Endothelial cell of umbilical vein (primary cell): ENCODE results near the gene SLC44A4. TPM values are rescaled to one million over a fixed set of nuclear protein-coding genes. Genes with fewer than 3 reads are reported as not detected.

Source experiments
- BruUV-seq: library from RNA; stranded (reverse); fragments of 400-500 nt; replicated peaks from 2 replicates; lab custom pipeline; 2021; lab: Mats Ljungman, UMichigan
- CTCF ChIA-PET: fragments of 300-600, 350-600 bp; sonication (Branson Sonifier 250); formaldehyde crosslinking; loops from one replicate; lab custom pipeline; 2021; ENCODE audit warnings: antibody characterized with exemption, inconsistent platforms; lab: Charles Lee
- POLR2A ChIA-PET: fragments of 300-600, 350-600 bp; sonication (Branson Sonifier 250); formaldehyde crosslinking; loops from one replicate; lab custom pipeline; 2021; ENCODE audit warnings: antibody characterized with exemption, inconsistent platforms; lab: Charles Lee
- DNase-seq: peaks from one replicate; pipeline ENCODE4 v3.0.0-alpha.2; 2011; ENCODE audit warnings: low read depth, low spot score
- FAIRE-seq: peaks from 2 replicates; lab custom pipeline; 2011; peaks lifted over from hg19 to GRCh38; lab: Jason Lieb, UNC
- H2AFZ ChIP-seq: 2 replicates; pipeline ENCODE4 v1.6.0; 2012; ENCODE audit warnings: low read depth, low read length, control low read depth, inconsistent platforms
- H3K27ac ChIP-seq: 2 replicates; pipeline ENCODE4 v1.5.1; 2011; ENCODE audit warnings: low read depth, mild to moderate bottlenecking, control low read depth, low read length, moderate library complexity; ENCODE audit not compliant: insufficient read depth
- H3K27me3 ChIP-seq, 2 experiments: 2 replicates each; pipeline versions ENCODE4 v1.6.0 to v1.6.1; 2011; ENCODE audit warnings: low read length in 2 of 2, mixed read lengths in 1 of 2; ENCODE audit not compliant: control insufficient read depth in 2 of 2, insufficient read depth in 2 of 2
- H3K36me3 ChIP-seq, 2 experiments: 2 replicates in 1 of 2; 3 replicates in 1 of 2; pipeline ENCODE4 v1.5.1; 2011; ENCODE audit warnings: low read length in 2 of 2, mild to moderate bottlenecking in 1 of 2, moderate library complexity in 1 of 2; ENCODE audit not compliant: control insufficient read depth in 2 of 2, insufficient read depth in 2 of 2; ENCODE audit errors: extremely low read depth in 1 of 2
- H3K4me1 ChIP-seq: 3 replicates; pipeline ENCODE4 v1.5.1; 2011; ENCODE audit warnings: mild to moderate bottlenecking, low read length; ENCODE audit not compliant: control insufficient read depth, insufficient read depth; ENCODE audit errors: extremely low read depth
- H3K4me2 ChIP-seq: 2 replicates; pipeline ENCODE4 v1.6.1; 2011; ENCODE audit warnings: low read length, control low read depth, mixed read lengths; ENCODE audit not compliant: insufficient read depth
- H3K4me3 ChIP-seq, 3 experiments: fragments of 200-600 bp in 1 of 3; sonication (generic), shearing (Covaris generic) in 1 of 3; replicated peaks in 1 of 3; 2 replicates each; pipeline ENCODE4 v1.5.1; 2011 to 2016; ENCODE audit warnings: control low read depth in 3 of 3, low read length in 3 of 3, mild to moderate bottlenecking in 2 of 3, inconsistent platforms in 1 of 3, low read depth in 1 of 3, moderate library complexity in 1 of 3; ENCODE audit not compliant: insufficient read depth in 1 of 3
- H3K79me2 ChIP-seq: 2 replicates; pipeline ENCODE4 v1.6.0; 2012; ENCODE audit warnings: low read length, inconsistent platforms; ENCODE audit not compliant: control insufficient read depth, insufficient read depth
- H3K9ac ChIP-seq: replicated peaks from 2 replicates; pipeline ENCODE3; 2011; ENCODE audit warnings: low read length, control low read depth; ENCODE audit not compliant: insufficient read depth; ENCODE audit errors: extremely low read depth
- H3K9me1 ChIP-seq: replicated peaks from 3 replicates; pipeline ENCODE4 v1.6.0; 2011; ENCODE audit warnings: mild to moderate bottlenecking, low read length; ENCODE audit not compliant: control insufficient read depth, insufficient read depth; ENCODE audit errors: extremely low read depth
- H3K9me3 ChIP-seq: replicated peaks from 2 replicates; pipeline ENCODE4 v1.5.1; 2012; ENCODE audit warnings: low read length, inconsistent platforms; ENCODE audit not compliant: control insufficient read depth, insufficient read depth
- H4K20me1 ChIP-seq: replicated peaks from 2 replicates; pipeline ENCODE3; 2011; ENCODE audit warnings: mild to moderate bottlenecking, low read length; ENCODE audit not compliant: control insufficient read depth, insufficient read depth; ENCODE audit errors: extremely low read depth
- CTCF ChIP-seq, 2 donors: IDR thresholded peaks; 1 replicate in 1 of 2; 2 replicates in 1 of 2; pipeline ENCODE4 v1.5.1; 2011; ENCODE audit warnings: low read length in 2 of 2, mild to moderate bottlenecking in 2 of 2, moderate library complexity in 2 of 2, control low read depth in 1 of 2, inconsistent platforms in 1 of 2, low read depth in 1 of 2; ENCODE audit not compliant: insufficient read depth in 1 of 2; ENCODE audit errors: extremely low read depth in 1 of 2
- EZH2 ChIP-seq: IDR thresholded peaks from 2 replicates; pipeline ENCODE4 v1.6.1; 2012; ENCODE audit warnings: borderline replicate concordance, low read depth, mild to moderate bottlenecking, moderate library complexity, low read length, inconsistent platforms; ENCODE audit not compliant: severe bottlenecking
- FOS ChIP-seq: IDR thresholded peaks from 2 replicates; pipeline ENCODE4 v1.6.1; 2011; ENCODE audit warnings: mild to moderate bottlenecking, low read length, moderate library complexity, borderline replicate concordance; ENCODE audit not compliant: insufficient read depth
- GATA2 ChIP-seq: IDR thresholded peaks from 2 replicates; pipeline ENCODE4 v1.7.0; 2011; ENCODE audit warnings: low read depth, mild to moderate bottlenecking, moderate library complexity, mixed read lengths, low read length; ENCODE audit not compliant: insufficient read length, insufficient read depth
- JUN ChIP-seq: IDR thresholded peaks from 2 replicates; pipeline ENCODE4 v1.6.1; 2011; ENCODE audit warnings: borderline replicate concordance, low read depth; ENCODE audit not compliant: insufficient read length, insufficient read depth
- MYC ChIP-seq: IDR thresholded peaks from one replicate; pipeline ENCODE4 v1.6.1; 2011; ENCODE audit warnings: mild to moderate bottlenecking, low read depth, low read length
- POLR2A ChIP-seq: IDR thresholded peaks from 2 replicates; pipeline ENCODE4 v1.6.1; 2012; ENCODE audit warnings: low read depth, mild to moderate bottlenecking, control low read depth, low read length
- dilution Hi-C: fragments of 300-500 bp; cut with MboI; formaldehyde crosslinking; loops from one replicate; pipeline ENCODE4 v1.15.0; 2019; ENCODE audit warnings: low sequenced_read_pairs; ENCODE audit not compliant: extremely low pct_ligation_motif_present
- intact Hi-C: fragments of 100-400 bp; cut with micrococcal nuclease; formaldehyde crosslinking; loops from one replicate; pipeline ENCODE4 v1.10.0; 2022
- polyA plus RNA-seq, 4 experiments: library from polyadenylated mRNA; depleted of rRNA in 3 of 4; stranded (reverse) in 3 of 4; unstranded in 1 of 4; fragments of >200 nt; gene quantifications; 2 replicates each; pipeline versions ENCODE4 v1.2.1 to v1.2.3, GENCODE V29; 2011 to 2012; ENCODE audit warnings: missing spikeins in 1 of 4
- total RNA-seq: library from RNA; stranded (reverse); gene quantifications from 2 replicates; pipeline ENCODE4 v1.2.3, GENCODE V29; 2021

SLC44A4 gene
- total and polyA plus RNA-seq, 2 donors (not counting 3 experiments of a cell fraction or from before 2014, with no cell fraction given): 0.84 to 1.1 TPM

DNA sequence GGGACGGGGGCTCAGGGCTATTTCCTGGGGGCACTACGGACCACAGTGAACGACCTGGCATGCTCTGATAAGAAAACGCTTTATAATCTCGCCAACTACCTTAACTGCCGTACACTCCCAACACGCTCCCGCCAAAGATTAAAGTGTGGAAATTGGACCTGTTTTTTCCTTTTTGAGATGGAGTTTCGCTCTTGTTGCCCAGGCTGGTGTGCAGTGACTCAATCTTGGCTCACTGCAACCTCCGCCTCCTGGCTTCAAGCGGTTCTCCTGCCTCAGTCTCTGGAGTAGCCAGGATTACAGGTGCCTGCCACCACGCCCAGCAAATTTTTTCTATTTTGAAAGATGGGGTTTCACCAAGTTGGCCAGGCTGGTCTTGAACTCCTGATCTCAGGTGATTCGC lies 346 bp upstream of the SLC44A4 start:
- DNase-seq: no peak
- H3K79me2 ChIP-seq: no peaks in the 10 kb centered on the region
- TF ChIP-seq GATA2: no peak
- TF ChIP-seq CTCF (IDR thresholded peaks at IDR 0.05; ENCODE audit: extremely low read depth in 1 of 2, insufficient read depth in 1 of 2, low read depth in 1 of 2, low read length in 2 of 2): no peak
- H3K4me2 ChIP-seq: no peak overlapping the region
- no TSS peak for BruUV-seq
- H3K36me3 ChIP-seq: peaks cover 0 to 34% of the 10 kb centered on the region in 2 experiments
- dilution Hi-C loops: no loop called here
- intact Hi-C loops: no loop called here
- no peak overlapping the region for H3K27ac ChIP-seq
- no peaks in the 10 kb centered on the region for H3K9me3 ChIP-seq
- ChIA-PET CTCF (no interaction called here), POLR2A (no interaction called here)
- H3K4me1 ChIP-seq: peaks cover 6% of the 10 kb centered on the region
- H3K27me3 ChIP-seq: no peaks in the 10 kb centered on the region
- H3K9me1 ChIP-seq: no peaks in the 10 kb centered on the region
- H3K9ac ChIP-seq: no peak overlapping the region
- no peak overlapping the region for H3K4me3 ChIP-seq
- H2AFZ ChIP-seq: no peak overlapping the region
- no peak for FAIRE-seq
- H4K20me1 ChIP-seq: no peaks in the 10 kb centered on the region

- intact Hi-C loops: no loop called here
- H3K36me3 ChIP-seq: peaks cover 0 to 29% of the 10 kb centered on the region in 2 experiments
- no TSS peak for BruUV-seq
- H3K27me3 ChIP-seq: no peaks in the 10 kb centered on the region
- no peak overlapping the region for H3K4me3 ChIP-seq
- ChIA-PET POLR2A (no interaction called here), CTCF (interaction anchor here (1.1 to 1.4 kb wide), 2 partner anchors 10 to 12 kb away, joined by 4 read pairs; no protein-coding TSS in a partner anchor)
- H2AFZ ChIP-seq: no peak overlapping the region
- dilution Hi-C loops: no loop called here
- H3K9me1 ChIP-seq: no peaks in the 10 kb centered on the region
- no peaks in the 10 kb centered on the region for H3K9me3 ChIP-seq
- no peak overlapping the region for H3K4me2 ChIP-seq
- no peak overlapping the region for H3K27ac ChIP-seq
- no peak overlapping the region for H3K9ac ChIP-seq
- H4K20me1 ChIP-seq: no peaks in the 10 kb centered on the region
- H3K4me1 ChIP-seq: peaks cover 6% of the 10 kb centered on the region
- TF ChIP-seq EZH2: no peak
- no peak for TF ChIP-seq FOS
- no peak for TF ChIP-seq MYC
- no peak for TF ChIP-seq JUN
- TF ChIP-seq POLR2A: no peak
- FAIRE-seq (no peak), DNase-seq (no peak)
- H3K79me2 ChIP-seq: no peaks in the 10 kb centered on the region
Observed at GRCh38 chr6:31878222-31878621, 575 bp downstream of the SLC44A4 start.
